Fibroblast of the aortic adventitia (primary cell): ENCODE results near the gene LRRC41. TPM values are rescaled to one million over a fixed set of nuclear protein-coding genes. Genes with fewer than 3 reads are reported as not detected.
"Not testable (repeated sequence)": the region's sequence is repeated elsewhere in the genome, so short reads cannot be mapped to it uniquely, and the experiment has no call there.

Experiments used
- DNase-seq: peaks from one replicate; pipeline ENCODE4 v3.0.0-alpha.2; 2010; ENCODE audit warnings: low read depth
- H3K4me3 ChIP-seq: 2 replicates; pipeline ENCODE4 v1.5.1; 2011; ENCODE audit warnings: low read depth, mild to moderate bottlenecking, control low read depth, low read length, moderate library complexity
- CTCF ChIP-seq: IDR thresholded peaks from 2 replicates; pipeline ENCODE4 v1.5.1; 2011; ENCODE audit warnings: mild to moderate bottlenecking, low read length, control low read depth, inconsistent platforms; ENCODE audit not compliant: insufficient read depth
- total RNA-seq: library from RNA; depleted of rRNA; stranded (reverse); fragments of >200 nt; gene quantifications from 2 replicates; pipeline ENCODE4 v1.2.3, GENCODE V29; 2012; ENCODE audit warnings: low replicate concordance

The LRRC41 gene
- total RNA-seq, 1 donor = 66.4 TPM

DNA sequence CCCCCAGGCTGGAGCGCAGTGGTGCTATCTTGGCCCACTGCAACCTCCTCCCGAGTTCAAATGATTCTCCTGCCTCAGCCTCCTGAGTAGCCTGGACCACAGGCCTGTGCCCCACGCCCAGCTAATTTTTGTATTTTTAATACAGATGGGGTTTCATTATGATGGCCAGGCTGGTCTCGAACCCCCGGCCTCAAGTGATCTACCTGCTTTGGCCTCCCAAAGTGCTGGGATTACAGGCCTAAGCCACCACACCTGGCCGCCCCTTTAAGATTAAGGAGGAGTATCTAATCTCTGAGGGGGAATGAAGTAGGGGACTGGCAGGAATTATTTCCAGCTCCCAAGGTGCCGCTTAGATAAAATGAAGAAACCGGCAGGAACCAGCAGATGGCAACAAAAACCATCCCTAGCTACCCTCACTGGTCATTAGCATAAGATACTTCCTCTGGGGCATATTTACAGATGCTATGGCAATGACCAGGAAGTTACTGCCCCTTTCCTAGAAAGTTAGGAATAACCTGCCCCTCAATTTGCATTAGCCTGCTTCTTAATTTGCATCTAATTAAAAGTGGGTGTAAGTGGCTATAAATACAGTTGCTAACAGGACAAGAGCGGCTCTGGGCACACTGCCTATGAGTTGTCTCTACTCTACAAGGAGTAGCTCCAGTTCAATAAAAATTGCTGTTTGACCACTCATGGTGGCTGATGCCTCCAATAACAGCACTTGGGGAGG is 30.0 kb upstream of the LRRC41 start:
- peak; percentile 25 for TF ChIP-seq CTCF
- no peak overlapping the region for H3K4me3 ChIP-seq
- peak; percentile 28 for DNase-seq

GRCh38 chr1:46331786-46332540 is 28.5 kb upstream of the LRRC41 start:
- not testable (repeated sequence) for DNase-seq, H3K4me3 ChIP-seq

DNA sequence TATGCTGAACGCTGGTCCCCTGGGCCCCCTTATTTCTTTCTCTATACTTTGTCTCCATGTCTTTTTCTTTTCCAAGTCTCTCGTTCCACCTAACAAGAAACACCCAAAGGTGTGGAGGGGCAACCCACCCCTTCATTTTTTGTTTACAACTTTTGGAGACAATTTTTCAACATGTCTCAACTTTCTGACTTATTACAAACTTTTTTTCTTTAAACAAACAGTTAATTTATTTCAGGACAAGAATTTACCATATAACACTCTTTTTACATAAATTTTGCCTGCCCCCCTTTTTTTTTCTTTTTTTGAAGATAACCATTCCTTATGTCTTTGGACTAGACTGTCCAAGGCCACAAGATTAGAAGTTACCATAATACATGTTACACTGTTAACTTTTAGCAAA is 27.0 kb upstream of the LRRC41 start:
- not testable (repeated sequence) for H3K4me3 ChIP-seq, DNase-seq

DNA sequence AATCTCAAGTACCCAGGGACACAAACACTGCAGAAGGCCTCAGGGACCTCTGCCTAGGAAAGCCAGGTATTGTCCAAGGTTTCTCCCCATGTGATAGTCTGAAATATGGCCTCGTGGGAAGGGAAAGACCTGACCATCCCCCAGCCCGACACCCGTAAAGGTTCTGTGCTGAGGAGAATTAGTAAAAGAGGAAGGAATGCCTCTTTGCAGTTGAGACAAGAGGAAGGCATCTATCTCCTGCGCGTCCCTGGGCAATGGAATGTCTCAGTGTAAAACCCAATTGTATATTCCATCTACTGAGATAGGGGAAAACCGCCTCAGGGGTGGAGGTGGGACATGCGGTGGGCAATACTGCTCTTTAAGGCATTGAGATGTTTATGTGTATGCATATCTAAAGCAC is 26.4 kb upstream of the LRRC41 start:
- H3K4me3 ChIP-seq, DNase-seq: not testable (repeated sequence)

DNA sequence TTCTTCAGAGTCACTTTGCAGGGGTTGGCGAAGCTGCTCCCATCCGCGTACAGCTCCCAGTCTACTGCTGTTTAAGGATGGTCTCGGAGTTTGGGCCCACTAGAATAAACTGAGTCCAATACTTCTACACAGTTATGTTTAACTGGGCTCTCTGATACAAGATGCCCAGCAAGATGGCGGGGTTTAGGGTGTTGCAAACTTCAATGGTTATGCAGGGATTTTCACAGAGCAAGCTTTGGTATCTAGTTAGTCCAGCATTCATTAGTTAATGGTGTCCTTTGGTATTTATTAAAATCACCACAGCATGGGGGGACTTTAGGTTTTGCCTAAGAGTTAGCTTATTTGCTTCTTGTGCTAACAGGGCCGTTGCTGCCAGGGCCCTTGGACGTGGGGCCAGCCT is 24.8 kb upstream of the LRRC41 start:
- H3K4me3 ChIP-seq, DNase-seq: not testable (repeated sequence)

DNA sequence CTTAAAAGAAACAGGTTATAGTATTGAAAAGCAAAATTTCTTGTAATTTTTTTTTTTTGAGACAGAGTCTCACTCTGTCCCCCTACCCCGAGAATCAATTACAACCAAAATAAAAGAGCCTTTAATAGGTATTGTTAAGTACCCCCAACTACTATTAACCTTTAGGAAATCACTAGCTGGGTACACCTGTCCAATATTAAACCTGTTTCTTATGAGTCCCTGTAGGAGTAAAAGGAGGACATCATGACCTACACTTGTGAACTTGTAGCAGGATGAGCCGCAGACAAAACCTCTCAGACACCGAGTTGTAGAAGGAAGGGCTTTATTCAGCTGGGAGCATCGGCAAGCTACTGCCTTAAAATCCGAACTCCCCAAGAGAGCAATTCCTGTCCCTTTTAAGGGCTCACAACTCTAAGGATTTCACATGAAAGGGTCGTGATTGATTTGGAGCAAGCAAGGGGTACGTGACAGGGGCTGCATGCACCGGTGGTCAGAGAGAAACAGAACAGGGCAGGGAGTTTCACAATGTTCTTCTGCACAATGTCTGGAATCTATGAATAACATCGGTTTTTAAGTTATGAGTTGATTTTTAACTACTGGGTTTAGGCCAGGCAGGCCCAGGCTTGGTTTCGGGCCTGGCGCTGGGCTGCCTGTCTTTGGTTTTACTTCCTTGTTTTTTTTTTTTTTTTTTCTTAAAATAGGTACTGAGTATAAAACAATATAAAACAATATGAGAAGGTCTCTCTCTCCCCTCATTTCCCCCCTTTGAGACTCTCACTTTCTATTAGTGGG is 22.1 kb upstream of the LRRC41 start:
- not testable (repeated sequence) for DNase-seq, H3K4me3 ChIP-seq

GRCh38 chr1:46322191-46322590 is 18.8 kb upstream of the LRRC41 start:
- not testable (repeated sequence) for DNase-seq, H3K4me3 ChIP-seq

DNA sequence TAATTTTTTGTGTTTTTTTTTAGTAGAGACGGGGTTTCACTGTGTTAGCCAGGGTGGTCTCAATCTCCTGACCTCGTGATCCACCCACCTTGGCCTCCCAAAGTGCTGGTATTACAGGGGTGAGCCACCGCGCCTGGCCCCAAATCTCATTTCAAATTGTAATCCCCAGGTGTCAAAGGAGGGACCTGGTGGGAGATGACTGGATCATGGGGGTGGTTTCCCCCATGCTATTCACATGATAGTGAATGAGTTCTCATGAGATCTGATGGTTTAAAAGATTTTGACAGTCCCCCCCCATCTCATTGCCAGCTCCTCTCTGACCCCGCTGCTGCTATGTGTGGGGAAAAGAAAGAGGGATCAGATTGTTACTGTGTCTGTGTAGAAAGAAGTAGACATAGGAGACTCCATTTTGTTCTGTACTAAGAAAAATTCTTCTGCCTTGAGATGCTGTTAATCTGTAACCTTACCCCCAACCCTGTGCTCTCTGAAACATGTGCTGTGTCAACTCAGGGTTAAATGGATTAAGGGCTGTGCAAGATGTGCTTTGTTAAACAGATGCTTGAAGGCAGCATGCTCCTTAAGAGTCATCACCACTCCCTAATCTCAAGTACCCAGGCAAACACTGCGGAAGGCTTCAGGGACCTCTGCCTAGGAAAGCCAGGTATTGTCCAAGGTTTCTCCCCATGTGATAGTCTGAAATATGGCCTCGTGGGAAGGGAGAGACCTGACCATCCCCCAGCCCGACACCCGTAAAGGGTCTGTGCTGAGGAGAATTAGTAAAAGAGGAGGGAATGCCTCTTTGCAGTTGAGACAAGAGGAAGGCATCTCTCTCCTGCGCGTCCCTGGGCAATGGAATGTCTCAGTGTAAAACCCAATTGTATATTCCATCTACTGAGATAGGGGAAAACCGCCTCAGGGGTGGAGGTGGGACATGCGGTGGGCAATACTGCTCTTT is 16.8 kb upstream of the LRRC41 start:
- DNase-seq = not testable (repeated sequence)

DNA sequence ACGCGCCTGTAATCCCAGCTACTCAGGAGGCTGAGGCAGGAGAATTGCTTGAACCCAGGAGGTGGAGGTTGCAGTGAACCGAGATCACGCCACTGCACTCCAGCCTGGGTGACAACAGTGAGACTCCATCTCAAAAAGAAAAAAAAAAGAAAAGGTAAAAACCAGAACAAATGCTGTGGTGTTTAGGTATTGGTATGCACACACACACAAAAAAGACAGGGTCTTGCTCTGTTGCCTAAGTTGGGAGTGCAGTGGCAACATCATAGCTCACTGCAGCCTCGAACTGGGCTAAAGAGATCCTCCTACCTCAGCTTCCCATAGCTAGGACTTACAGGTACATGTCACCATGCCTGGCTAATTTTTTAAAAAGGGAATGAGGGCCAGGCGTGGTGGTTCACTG is 15.9 kb upstream of the LRRC41 start:
- not testable (repeated sequence) for H3K4me3 ChIP-seq, DNase-seq

More for the DNA sequence above, 16.8 kb upstream of the LRRC41 start:
- not testable (repeated sequence) for H3K4me3 ChIP-seq

DNA sequence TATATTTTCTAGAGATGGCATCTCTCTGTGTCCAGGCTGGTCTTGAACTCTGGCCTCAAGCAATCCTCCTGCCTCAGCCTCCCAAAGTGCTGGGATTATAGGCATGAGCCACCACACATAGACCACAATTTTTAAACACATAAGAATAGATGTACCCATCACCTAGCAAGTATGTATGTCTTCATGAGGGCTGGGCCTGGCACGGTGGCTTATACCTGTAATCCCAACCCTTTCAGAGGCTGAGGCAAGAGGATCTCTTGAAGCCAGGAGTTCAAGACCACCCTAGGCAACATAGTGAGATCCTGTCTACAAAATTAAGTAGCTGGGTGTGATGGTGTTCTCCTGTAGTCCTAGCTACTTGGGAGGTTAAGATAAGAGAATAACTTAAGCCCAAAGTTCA is 13.9 kb upstream of the LRRC41 start:
- no peak for DNase-seq
- no peak overlapping the region for H3K4me3 ChIP-seq
- TF ChIP-seq CTCF = no peak
